ENCODE measurements around the gene OGFR. TPM values are rescaled to one million over a fixed set of nuclear protein-coding genes. Genes with fewer than 3 reads are reported as not detected.

OGFR gene
- total RNA-seq, 1 experiment from 2014 or later = 57.4 TPM

GRCh38 chr20:62826646-62827310, 22.1 kb downstream of the OGFR start:
- Histone ChIP-seq H3K4me2 (no peak overlapping the region), H3F3A (ENCODE audit: insufficient read depth, low read depth) (peaks cover 17% of the 10 kb centered on the region; the same call in 1 of the 2 replicates), H3K9me3 (ENCODE audit: insufficient read depth, low read depth) (no peaks in the 10 kb centered on the region), H3K9me2 (ENCODE audit: insufficient read depth) (no peaks in the 10 kb centered on the region), H3K4me3 (no peak overlapping the region), H3K27me3 (ENCODE audit: insufficient read depth, low read depth) (no peaks in the 10 kb centered on the region), H3K27ac (no peak overlapping the region), H3K4me1 (replicated peaks; ENCODE audit: insufficient read depth) (peaks cover 21% of the 10 kb centered on the region), H4K20me1 (ENCODE audit: insufficient read depth) (no peaks in the 10 kb centered on the region), H3K79me2 (ENCODE audit: low read depth) (no peaks in the 10 kb centered on the region), H2AFZ (no peak overlapping the region), H3K36me3 (ENCODE audit: low read depth) (no peaks in the 10 kb centered on the region)
- BruUV-seq (replicated peaks) = no TSS peak
- intact Hi-C loops (cut with micrococcal nuclease; ENCODE audit: unreplicated experiment) = no loop called here
- ChIA-PET POLR2A (ENCODE audit: unreplicated experiment) (no interaction called here), CTCF (no interaction called here)
- no peak for DNase-seq
- TF ChIP-seq, protein P1, sequence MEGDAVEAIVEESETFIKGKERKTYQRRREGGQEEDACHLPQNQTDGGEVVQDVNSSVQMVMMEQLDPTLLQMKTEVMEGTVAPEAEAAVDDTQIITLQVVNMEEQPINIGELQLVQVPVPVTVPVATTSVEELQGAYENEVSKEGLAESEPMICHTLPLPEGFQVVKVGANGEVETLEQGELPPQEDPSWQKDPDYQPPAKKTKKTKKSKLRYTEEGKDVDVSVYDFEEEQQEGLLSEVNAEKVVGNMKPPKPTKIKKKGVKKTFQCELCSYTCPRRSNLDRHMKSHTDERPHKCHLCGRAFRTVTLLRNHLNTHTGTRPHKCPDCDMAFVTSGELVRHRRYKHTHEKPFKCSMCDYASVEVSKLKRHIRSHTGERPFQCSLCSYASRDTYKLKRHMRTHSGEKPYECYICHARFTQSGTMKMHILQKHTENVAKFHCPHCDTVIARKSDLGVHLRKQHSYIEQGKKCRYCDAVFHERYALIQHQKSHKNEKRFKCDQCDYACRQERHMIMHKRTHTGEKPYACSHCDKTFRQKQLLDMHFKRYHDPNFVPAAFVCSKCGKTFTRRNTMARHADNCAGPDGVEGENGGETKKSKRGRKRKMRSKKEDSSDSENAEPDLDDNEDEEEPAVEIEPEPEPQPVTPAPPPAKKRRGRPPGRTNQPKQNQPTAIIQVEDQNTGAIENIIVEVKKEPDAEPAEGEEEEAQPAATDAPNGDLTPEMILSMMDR (conservative IDR thresholded peaks at IDR 0.05) = no peak
- TF ChIP-seq EZH2 (IDR thresholded peaks at IDR 0.05; ENCODE audit: low read depth) = no peak

DNA sequence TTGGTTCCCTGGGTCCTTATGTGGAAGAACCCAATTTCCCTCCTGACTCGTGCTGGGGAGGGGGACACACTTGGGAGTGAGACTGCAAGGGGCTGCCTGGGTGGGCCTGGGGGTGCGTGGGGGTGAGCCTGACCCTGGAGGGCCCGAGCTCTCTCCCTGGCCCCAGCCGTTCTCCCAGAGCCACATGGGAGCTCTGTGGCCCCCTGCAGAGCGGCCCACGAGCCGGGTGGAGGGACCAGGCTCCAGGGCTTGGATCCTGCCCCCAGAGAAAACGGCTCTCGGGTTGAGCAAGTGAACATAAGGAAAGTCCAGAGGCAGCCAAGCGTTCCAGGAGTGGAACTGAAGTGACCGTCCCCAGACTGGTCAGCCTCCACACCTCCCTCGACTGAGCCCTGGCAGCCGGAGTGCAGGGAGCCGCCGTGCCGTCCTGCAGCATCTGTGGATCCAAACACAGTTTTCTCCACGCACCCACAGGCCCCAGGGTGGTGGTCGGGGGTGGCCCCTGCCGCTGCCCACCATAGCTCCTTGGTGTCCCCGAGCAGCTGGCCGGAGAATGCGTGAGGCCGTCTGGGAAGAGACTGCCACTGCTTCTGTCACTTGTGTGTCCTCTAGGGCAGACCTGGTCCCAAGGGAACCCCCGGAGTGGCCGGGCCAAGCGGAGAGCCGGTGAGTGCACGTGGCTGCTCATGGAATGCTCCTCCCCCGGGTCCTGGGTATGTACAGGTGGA, 22.8 kb downstream of the OGFR start:
- Histone ChIP-seq H3K4me2 (no peak overlapping the region), H3K79me2 (ENCODE audit: low read depth) (no peaks in the 10 kb centered on the region), H3K4me1 (replicated peaks; ENCODE audit: insufficient read depth) (peaks cover 27% of the 10 kb centered on the region), H3K27ac (no peak overlapping the region), H3K4me3 (no peak overlapping the region), H2AFZ (no peak overlapping the region), H3K27me3 (ENCODE audit: insufficient read depth, low read depth) (no peaks in the 10 kb centered on the region), H4K20me1 (ENCODE audit: insufficient read depth) (no peaks in the 10 kb centered on the region), H3K9me2 (ENCODE audit: insufficient read depth) (no peaks in the 10 kb centered on the region), H3K36me3 (ENCODE audit: low read depth) (no peaks in the 10 kb centered on the region), H3F3A (ENCODE audit: insufficient read depth, low read depth) (peaks cover 23% of the 10 kb centered on the region; the same call in 1 of the 2 replicates), H3K9me3 (ENCODE audit: insufficient read depth, low read depth) (no peaks in the 10 kb centered on the region)
- BruUV-seq (replicated peaks) = no TSS peak
- ChIA-PET CTCF (no interaction called here), POLR2A (ENCODE audit: unreplicated experiment) (no interaction called here)
- no peak for DNase-seq
- intact Hi-C loops (cut with micrococcal nuclease; ENCODE audit: unreplicated experiment) = no loop called here
- TF ChIP-seq EZH2 (IDR thresholded peaks at IDR 0.05; ENCODE audit: low read depth) = no peak
- TF ChIP-seq, protein P1 (conservative IDR thresholded peaks at IDR 0.05) = no peak

GRCh38 chr20:62828051-62828450, 23.4 kb downstream of the OGFR start:
- Histone ChIP-seq H3K27me3 (ENCODE audit: insufficient read depth, low read depth) (no peaks in the 10 kb centered on the region), H2AFZ (no peak overlapping the region), H3K79me2 (ENCODE audit: low read depth) (no peaks in the 10 kb centered on the region), H3F3A (ENCODE audit: insufficient read depth, low read depth) (peaks cover 21% of the 10 kb centered on the region; the same call in 1 of the 2 replicates), H3K27ac (no peak overlapping the region), H3K4me2 (no peak overlapping the region), H3K36me3 (ENCODE audit: low read depth) (no peaks in the 10 kb centered on the region), H3K4me1 (replicated peaks; ENCODE audit: insufficient read depth) (peaks cover 31% of the 10 kb centered on the region), H3K9me3 (ENCODE audit: insufficient read depth, low read depth) (no peaks in the 10 kb centered on the region), H3K4me3 (no peak overlapping the region), H3K9me2 (ENCODE audit: insufficient read depth) (no peaks in the 10 kb centered on the region), H4K20me1 (ENCODE audit: insufficient read depth) (no peaks in the 10 kb centered on the region)
- ChIA-PET CTCF (no interaction called here), POLR2A (ENCODE audit: unreplicated experiment) (no interaction called here)
- TF ChIP-seq, protein P1 (conservative IDR thresholded peaks at IDR 0.05) = no peak
- TF ChIP-seq EZH2 (IDR thresholded peaks at IDR 0.05; ENCODE audit: low read depth) = no peak
- no peak for DNase-seq
- intact Hi-C loops (cut with micrococcal nuclease; ENCODE audit: unreplicated experiment) = no loop called here
- BruUV-seq (replicated peaks) = no TSS peak
